Loucy (cell line): ENCODE measurements around the gene SOS1.

Experiments
- H2AFZ ChIP-seq: fragments of 200-600 bp; sonication (generic); 2 replicates; pipeline ENCODE4 v1.6.0; 2016; ENCODE audit warnings: antibody characterized with exemption, mild to moderate bottlenecking, low read length, moderate library complexity
- H3F3A ChIP-seq: fragments of 200-600 bp; 2 replicates; pipeline ENCODE4 v1.6.0; 2016; ENCODE audit warnings: antibody characterized with exemption, low read depth, mild to moderate bottlenecking
- H3K27me3 ChIP-seq: fragments of 200-600 bp; sonication (generic); 2 replicates; pipeline ENCODE4 v1.6.1; 2014; ENCODE audit warnings: low read length, mild to moderate bottlenecking; ENCODE audit not compliant: insufficient read depth, poor library complexity, severe bottlenecking
- H3K36me3 ChIP-seq: fragments of 200-600 bp; sonication (generic); 2 replicates; pipeline ENCODE4 v1.6.1; 2016; ENCODE audit warnings: low read length; ENCODE audit not compliant: insufficient read depth
- H3K4me1 ChIP-seq: fragments of 200-600 bp; sonication (generic); 2 replicates; pipeline ENCODE4 v1.5.1; 2014; ENCODE audit warnings: low read length, mild to moderate bottlenecking; ENCODE audit not compliant: insufficient read depth, poor library complexity, severe bottlenecking
- H3K4me2 ChIP-seq: fragments of 200-600 bp; sonication (generic); 2 replicates; pipeline ENCODE4 v1.6.0; 2014; ENCODE audit warnings: antibody characterized with exemption, low read length, low read depth, mild to moderate bottlenecking; ENCODE audit not compliant: poor library complexity, severe bottlenecking
- H3K4me3 ChIP-seq: fragments of 200-600 bp; sonication (generic); 2 replicates; pipeline ENCODE4 v1.5.1; 2014; ENCODE audit warnings: low read length, mild to moderate bottlenecking, mixed read lengths; ENCODE audit not compliant: poor library complexity, severe bottlenecking
- H3K79me2 ChIP-seq: fragments of 200-600 bp; sonication (generic); 2 replicates; pipeline ENCODE4 v1.6.1; 2014; ENCODE audit warnings: low read length; ENCODE audit not compliant: insufficient read depth
- H3K9ac ChIP-seq: fragments of 200-600 bp; sonication (generic); 2 replicates; pipeline ENCODE4 v1.6.0; 2014; ENCODE audit warnings: mild to moderate bottlenecking, low read depth, low read length, moderate library complexity; ENCODE audit not compliant: poor library complexity, severe bottlenecking
- H3K9me2 ChIP-seq: fragments of 200-600 bp; sonication (generic); replicated peaks from 2 replicates; pipeline ENCODE4 v1.6.1; 2016; ENCODE audit warnings: low read depth, low read length, mixed read lengths
- H3K9me3 ChIP-seq: fragments of 200-600 bp; sonication (generic); 2 replicates; pipeline ENCODE4 v1.6.1; 2014; ENCODE audit warnings: mild to moderate bottlenecking, antibody characterized with exemption, low read length, low read depth; ENCODE audit not compliant: insufficient read depth
- H4K20me1 ChIP-seq: fragments of 200-600 bp; sonication (generic); 2 replicates; pipeline ENCODE4 v1.6.0; 2014; ENCODE audit warnings: antibody characterized with exemption, low read length, mild to moderate bottlenecking; ENCODE audit not compliant: insufficient read depth, poor library complexity, severe bottlenecking
- CTCF ChIP-seq: fragments of 200-600 bp; sonication (generic); conservative IDR thresholded peaks from 2 replicates; pipeline ENCODE4 v1.5.1; 2014; ENCODE audit warnings: mild to moderate bottlenecking, antibody characterized with exemption, low read length
- EZH2phosphoT487 ChIP-seq: fragments of 200-600 bp; IDR thresholded peaks from 2 replicates; pipeline ENCODE4 v1.6.1; 2018; ENCODE audit warnings: antibody characterized with exemption, mild to moderate bottlenecking, moderate library complexity, borderline replicate concordance

SOS1 gene

GRCh38 chr2:38945911-38946310 is 174.9 kb downstream of the SOS1 start:
- H3K4me3 ChIP-seq = no peak overlapping the region
- no peaks in the 10 kb centered on the region for H3K4me1 ChIP-seq
- H3K27me3 ChIP-seq = no peaks in the 10 kb centered on the region
- H3F3A ChIP-seq = no peaks in the 10 kb centered on the region
- no peak overlapping the region for H3K4me2 ChIP-seq
- TF ChIP-seq CTCF = no peak
- TF ChIP-seq EZH2phosphoT487 = no peak
- no peaks in the 10 kb centered on the region for H3K9me2 ChIP-seq
- H3K9me3 ChIP-seq = no peaks in the 10 kb centered on the region
- H4K20me1 ChIP-seq = no peaks in the 10 kb centered on the region
- H3K79me2 ChIP-seq = no peaks in the 10 kb centered on the region
- no peaks in the 10 kb centered on the region for H3K36me3 ChIP-seq
- no peak overlapping the region for H2AFZ ChIP-seq
- H3K9ac ChIP-seq = no peak overlapping the region

- no peak overlapping the region for H2AFZ ChIP-seq
- no peak overlapping the region for H3K9ac ChIP-seq
These were observed 175.5 kb downstream of the SOS1 start for GRCh38 chr2:38945372-38945771.

GRCh38 chr2:38943784-38944183 is 177.1 kb downstream of the SOS1 start:
- no peak overlapping the region for H3K4me3 ChIP-seq
- no peaks in the 10 kb centered on the region for H3K36me3 ChIP-seq
- no peak overlapping the region for H3K4me2 ChIP-seq
- H4K20me1 ChIP-seq = no peaks in the 10 kb centered on the region
- H3K9me3 ChIP-seq = no peaks in the 10 kb centered on the region
- H3K27me3 ChIP-seq = no peaks in the 10 kb centered on the region
- H2AFZ ChIP-seq = no peak overlapping the region
- H3K4me1 ChIP-seq = no peaks in the 10 kb centered on the region
- TF ChIP-seq EZH2phosphoT487 = no peak
- no peak for TF ChIP-seq CTCF
- H3K9ac ChIP-seq = no peak overlapping the region
- no peaks in the 10 kb centered on the region for H3K9me2 ChIP-seq
- no peaks in the 10 kb centered on the region for H3F3A ChIP-seq
- no peaks in the 10 kb centered on the region for H3K79me2 ChIP-seq

More at GRCh38 chr2:38945372-38945771, 175.5 kb downstream of the SOS1 start:
- Histone ChIP-seq H3F3A (no peaks in the 10 kb centered on the region), H4K20me1 (no peaks in the 10 kb centered on the region), H3K27me3 (no peaks in the 10 kb centered on the region), H3K4me1 (no peaks in the 10 kb centered on the region), H3K36me3 (no peaks in the 10 kb centered on the region), H3K4me3 (no peak overlapping the region), H3K9me3 (no peaks in the 10 kb centered on the region), H3K9me2 (no peaks in the 10 kb centered on the region), H3K4me2 (no peak overlapping the region), H3K79me2 (no peaks in the 10 kb centered on the region)
- no peak for TF ChIP-seq CTCF
- no peak for TF ChIP-seq EZH2phosphoT487
